WTC11 (cell line): Measurements from ENCODE around the gene WNT5B.

Experiments used
- CTCF ChIP-seq: fragments of 200-600 bp; IDR thresholded peaks from 2 replicates; pipeline ENCODE4 v1.8.0; 2022; ENCODE audit warnings: antibody characterized with exemption
- FOXJ3 ChIP-seq: sonication (generic); formaldehyde crosslinking; IDR thresholded peaks from 2 replicates; pipeline ENCODE4 v1.9.0; 2021; ENCODE audit warnings: missing genetic modification reagents, mild to moderate bottlenecking, borderline replicate concordance
- NR3C1 ChIP-seq: sonication (generic); formaldehyde crosslinking; conservative IDR thresholded peaks from 2 replicates; pipeline ENCODE4 v1.8.1; 2023; ENCODE audit warnings: low read depth, mild to moderate bottlenecking, missing genetic modification reagents
- SMAD4 ChIP-seq: sonication (generic); formaldehyde crosslinking; IDR thresholded peaks from 2 replicates; pipeline ENCODE4 v1.8.0; 2022; ENCODE audit warnings: mild to moderate bottlenecking, missing genetic modification reagents
- SP1 ChIP-seq: sonication (generic); formaldehyde crosslinking; conservative IDR thresholded peaks from 2 replicates; pipeline ENCODE4 v1.8.1; 2022; ENCODE audit warnings: missing genetic modification reagents
- TEAD4 ChIP-seq: sonication (generic); formaldehyde crosslinking; IDR thresholded peaks from 2 replicates; pipeline ENCODE4 v1.8.0; 2022; ENCODE audit warnings: mild to moderate bottlenecking, missing genetic modification reagents
- USF1 ChIP-seq: sonication (generic); formaldehyde crosslinking; IDR thresholded peaks from 2 replicates; pipeline ENCODE4 v1.8.0; 2022; ENCODE audit warnings: mild to moderate bottlenecking, missing genetic modification reagents
- USF2 ChIP-seq: sonication (generic); formaldehyde crosslinking; IDR thresholded peaks from 2 replicates; pipeline ENCODE4 v1.8.1; 2023; ENCODE audit warnings: mild to moderate bottlenecking, missing genetic modification reagents, moderate library complexity
- ZNF416 ChIP-seq: fragments of 250-450 bp; sonication (Bioruptor Pico); IDR thresholded peaks from 2 replicates; pipeline ENCODE4 v1.9.0; 2021; ENCODE audit warnings: mild to moderate bottlenecking, inconsistent platforms

- TF ChIP-seq CTCF (peak; percentile 41; the same call in 1 of the 2 replicates), ZNF416 (no peak), TEAD4 (no peak), SP1 (CRISPR knock-in tag) (no peak), USF2 (CRISPR knock-in tag) (no peak), USF1 (CRISPR knock-in tag) (no peak), SMAD4 (no peak), NR3C1 (no peak), FOXJ3 (CRISPR knock-in tag) (no peak)
These were observed 23.7 kb upstream of the WNT5B start for GRCh38 chr12:1605129-1606020.
